DOHH2 (cell line): ENCODE data around the gene DERL3.

Experiments
- H3F3A ChIP-seq: fragments of 200-600 bp; sonication (generic), shearing (Covaris generic); 2 replicates; pipeline ENCODE4 v1.6.0; 2016; ENCODE audit warnings: antibody characterized with exemption, mild to moderate bottlenecking; ENCODE audit not compliant: control insufficient read depth, insufficient read depth
- H3K27ac ChIP-seq: fragments of 200-600 bp; sonication (generic); 2 replicates; pipeline ENCODE4 v1.5.1; 2014; ENCODE audit warnings: low read depth, mild to moderate bottlenecking, low read length, moderate library complexity
- H3K27me3 ChIP-seq: fragments of 200-600 bp; sonication (generic); 2 replicates; pipeline ENCODE4 v1.6.1; 2014; ENCODE audit warnings: mild to moderate bottlenecking, low read length, mixed read lengths; ENCODE audit not compliant: control insufficient read depth
- H3K36me3 ChIP-seq: fragments of 200-600 bp; sonication (generic); 2 replicates; pipeline ENCODE4 v1.6.1; 2014; ENCODE audit warnings: mild to moderate bottlenecking, low read length, moderate library complexity, mixed read lengths; ENCODE audit not compliant: control insufficient read depth
- H3K4me1 ChIP-seq: fragments of 200-600 bp; sonication (generic); 2 replicates; pipeline ENCODE4 v1.6.1; 2014; ENCODE audit warnings: mild to moderate bottlenecking, low read length, mixed read lengths; ENCODE audit not compliant: control insufficient read depth
- H3K4me2 ChIP-seq: fragments of 200-600 bp; sonication (generic); 2 replicates; pipeline ENCODE4 v1.6.0; 2014; ENCODE audit warnings: mild to moderate bottlenecking, low read length, moderate library complexity
- H3K4me3 ChIP-seq: fragments of 200-600 bp; sonication (generic); 2 replicates; pipeline ENCODE4 v1.5.1; 2014; ENCODE audit warnings: mild to moderate bottlenecking, low read length, mixed read lengths
- H3K79me2 ChIP-seq: fragments of 200-600 bp; sonication (generic); 2 replicates; pipeline ENCODE4 v1.6.1; 2014; ENCODE audit warnings: mild to moderate bottlenecking, low read length, mixed read lengths; ENCODE audit not compliant: control insufficient read depth
- H3K9me2 ChIP-seq: fragments of 200-600 bp; sonication (generic); replicated peaks from 2 replicates; pipeline ENCODE4 v1.6.1; 2014; ENCODE audit warnings: mild to moderate bottlenecking, low read length, mixed read lengths; ENCODE audit not compliant: control insufficient read depth
- H3K9me3 ChIP-seq: fragments of 200-600 bp; sonication (generic); 2 replicates; pipeline ENCODE4 v1.6.1; 2014; ENCODE audit warnings: antibody characterized with exemption, low read length, mixed read lengths; ENCODE audit not compliant: control insufficient read depth, insufficient read depth
- H4K20me1 ChIP-seq: fragments of 200-600 bp; sonication (generic); 2 replicates; pipeline ENCODE4 v1.6.0; 2014; ENCODE audit warnings: low read depth, mild to moderate bottlenecking, antibody characterized with exemption, low read length, moderate library complexity; ENCODE audit not compliant: control insufficient read depth, insufficient read depth
- EZH2phosphoT487 ChIP-seq: fragments of 200-600 bp; sonication (generic); IDR thresholded peaks from 2 replicates; pipeline ENCODE4 v1.6.1; 2017; ENCODE audit warnings: borderline replicate concordance, mild to moderate bottlenecking, antibody characterized with exemption, low read length, moderate library complexity, mixed read lengths
- TF ChIP-seq, protein P1 (sequence below): fragments of 200-600 bp; sonication (generic); IDR thresholded peaks from one replicate; pipeline ENCODE4 v1.5.1; 2014; ENCODE audit warnings: antibody characterized with exemption, mild to moderate bottlenecking, low read depth, low read length; ENCODE audit not compliant: poor library complexity, severe bottlenecking

The DERL3 gene

DNA sequence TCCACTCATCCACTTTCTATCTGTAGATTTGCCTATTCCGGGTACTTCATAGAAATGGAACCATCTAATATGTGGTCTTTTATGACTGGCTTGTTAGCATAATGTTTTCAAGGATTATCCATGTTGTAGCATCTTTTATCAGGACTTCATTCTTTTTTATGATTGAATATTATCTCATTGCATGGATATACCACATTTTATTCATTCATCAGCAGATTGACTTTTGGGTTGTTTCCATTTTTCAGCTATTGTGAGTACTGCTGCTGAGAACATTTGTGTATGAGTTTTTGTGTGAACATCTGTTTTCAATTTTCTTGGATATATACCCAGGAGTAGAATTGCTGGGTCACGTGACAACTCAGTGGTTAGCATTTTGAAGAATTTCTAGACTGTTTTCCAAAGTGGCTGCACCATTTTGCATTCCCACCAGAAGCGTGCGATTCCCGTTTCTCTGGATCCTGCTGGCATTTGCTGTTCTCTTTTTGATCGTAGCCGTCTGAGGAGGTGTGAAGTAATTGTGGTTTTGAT, 8.9 kb downstream of the DERL3 start:
- peaks cover 78% of the 10 kb centered on the region for H3K79me2 ChIP-seq
- no peak for TF ChIP-seq EZH2phosphoT487
- H3K4me2 ChIP-seq = peak overlapping the region; percentile 50
- peaks cover 82% of the 10 kb centered on the region for H3K4me1 ChIP-seq
- H3K36me3 ChIP-seq = peaks cover 95% of the 10 kb centered on the region
- H3F3A ChIP-seq = peaks cover 21% of the 10 kb centered on the region
- no peaks in the 10 kb centered on the region for H3K27me3 ChIP-seq
- H4K20me1 ChIP-seq = no peaks in the 10 kb centered on the region; the same call in 1 of the 2 replicates
- H3K9me3 ChIP-seq = no peaks in the 10 kb centered on the region
- H3K9me2 ChIP-seq = no peaks in the 10 kb centered on the region
- peak overlapping the region; percentile 2; the same call in 1 of the 2 replicates for H3K4me3 ChIP-seq
- H3K27ac ChIP-seq = peak overlapping the region; percentile 56

DNA sequence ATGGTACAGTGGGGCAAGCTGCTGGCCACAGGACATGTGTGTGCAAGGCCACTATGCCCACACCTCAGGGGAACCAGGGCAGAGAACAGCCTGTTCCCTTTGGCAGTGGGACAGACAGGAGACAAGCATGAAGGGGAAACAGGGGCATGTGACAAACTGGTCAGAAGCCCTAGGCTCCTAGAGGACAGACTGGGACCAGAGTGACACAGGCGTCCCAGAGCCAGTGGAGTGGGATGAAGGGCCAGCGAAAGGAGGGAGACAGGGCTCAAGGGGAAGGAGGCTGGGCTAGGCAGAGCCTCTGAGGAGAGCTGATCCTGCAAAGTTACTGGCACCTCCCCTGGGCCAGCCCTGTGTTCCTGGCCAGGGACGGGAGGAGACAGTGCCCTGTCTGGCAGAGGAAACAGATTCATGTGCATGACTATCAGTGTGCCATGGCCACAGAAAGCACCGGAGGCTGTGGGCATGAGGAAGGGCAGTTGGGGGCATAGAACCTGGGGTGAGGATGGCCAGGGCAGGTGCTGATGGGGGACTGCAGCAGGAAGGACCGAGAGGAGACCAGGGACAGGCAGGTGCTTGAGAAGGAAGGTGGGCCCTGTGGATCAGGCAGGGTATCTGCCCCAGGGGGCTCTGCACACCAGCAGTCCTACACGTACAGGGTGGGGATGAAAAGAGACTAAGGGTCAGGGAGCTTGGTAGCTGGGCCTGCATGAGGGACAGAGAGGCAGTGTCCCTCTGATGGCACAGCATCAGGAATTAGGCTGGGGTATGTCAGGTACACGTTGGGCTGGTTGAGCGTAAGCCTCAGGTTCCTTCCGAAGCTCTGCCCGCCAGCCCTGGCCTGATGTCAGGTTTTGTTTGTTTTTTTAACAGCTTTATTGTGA, 9.8 kb downstream of the DERL3 start:
- H3K27ac ChIP-seq = peak overlapping the region; percentile 56
- H3K4me1 ChIP-seq = peaks cover 85% of the 10 kb centered on the region
- peak overlapping the region; percentile 50 for H3K4me2 ChIP-seq
- TF ChIP-seq, protein P1, sequence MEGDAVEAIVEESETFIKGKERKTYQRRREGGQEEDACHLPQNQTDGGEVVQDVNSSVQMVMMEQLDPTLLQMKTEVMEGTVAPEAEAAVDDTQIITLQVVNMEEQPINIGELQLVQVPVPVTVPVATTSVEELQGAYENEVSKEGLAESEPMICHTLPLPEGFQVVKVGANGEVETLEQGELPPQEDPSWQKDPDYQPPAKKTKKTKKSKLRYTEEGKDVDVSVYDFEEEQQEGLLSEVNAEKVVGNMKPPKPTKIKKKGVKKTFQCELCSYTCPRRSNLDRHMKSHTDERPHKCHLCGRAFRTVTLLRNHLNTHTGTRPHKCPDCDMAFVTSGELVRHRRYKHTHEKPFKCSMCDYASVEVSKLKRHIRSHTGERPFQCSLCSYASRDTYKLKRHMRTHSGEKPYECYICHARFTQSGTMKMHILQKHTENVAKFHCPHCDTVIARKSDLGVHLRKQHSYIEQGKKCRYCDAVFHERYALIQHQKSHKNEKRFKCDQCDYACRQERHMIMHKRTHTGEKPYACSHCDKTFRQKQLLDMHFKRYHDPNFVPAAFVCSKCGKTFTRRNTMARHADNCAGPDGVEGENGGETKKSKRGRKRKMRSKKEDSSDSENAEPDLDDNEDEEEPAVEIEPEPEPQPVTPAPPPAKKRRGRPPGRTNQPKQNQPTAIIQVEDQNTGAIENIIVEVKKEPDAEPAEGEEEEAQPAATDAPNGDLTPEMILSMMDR = no peak
- peaks cover 86% of the 10 kb centered on the region for H3K79me2 ChIP-seq
- H4K20me1 ChIP-seq = no peaks in the 10 kb centered on the region; the same call in 1 of the 2 replicates
- no peaks in the 10 kb centered on the region for H3K27me3 ChIP-seq
- peak overlapping the region; percentile 2; the same call in 1 of the 2 replicates for H3K4me3 ChIP-seq
- H3F3A ChIP-seq = peaks cover 25% of the 10 kb centered on the region
- peaks cover 96% of the 10 kb centered on the region for H3K36me3 ChIP-seq
- H3K9me3 ChIP-seq = no peaks in the 10 kb centered on the region
- H3K9me2 ChIP-seq = no peaks in the 10 kb centered on the region

DNA sequence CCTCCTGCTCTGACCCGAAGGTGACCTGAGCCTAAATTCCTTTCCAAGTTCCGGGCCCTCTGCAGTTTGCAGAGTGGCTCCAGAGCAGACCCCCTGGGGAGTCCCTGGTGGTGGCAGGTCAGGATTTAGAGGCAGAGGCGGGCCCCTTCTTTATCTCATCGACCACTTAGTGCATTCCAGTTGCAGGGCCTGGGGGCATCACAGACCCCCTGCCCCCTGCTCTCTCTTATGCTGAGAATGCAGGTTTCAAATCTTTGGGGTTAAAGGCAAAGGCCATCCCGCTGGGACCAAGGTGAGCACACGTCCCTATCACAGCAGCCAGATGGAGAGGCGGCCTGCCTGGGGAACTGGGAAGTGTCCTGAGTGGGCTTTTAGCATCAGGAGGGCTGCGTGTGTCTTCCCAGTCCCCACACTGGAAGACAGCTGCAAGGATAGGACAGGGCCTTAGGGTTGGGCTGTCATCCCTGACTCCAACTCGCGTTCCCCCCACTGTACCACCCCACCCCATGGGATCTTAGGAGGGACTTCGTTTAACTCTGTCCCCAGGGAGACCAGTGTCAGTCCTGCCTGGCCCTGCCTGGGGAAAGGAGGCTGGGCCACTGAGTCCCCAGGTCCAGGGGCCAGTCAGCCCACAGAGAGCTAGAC, 11.3 kb downstream of the DERL3 start:
- Histone ChIP-seq H3K79me2 (peaks cover 85% of the 10 kb centered on the region), H3K4me3 (peak overlapping the region; percentile 47), H3K27ac (peak overlapping the region; percentile 91), H4K20me1 (no peaks in the 10 kb centered on the region; the same call in 1 of the 2 replicates), H3K27me3 (no peaks in the 10 kb centered on the region), H3F3A (peaks cover 25% of the 10 kb centered on the region), H3K9me3 (no peaks in the 10 kb centered on the region), H3K4me2 (peak overlapping the region; percentile 67), H3K4me1 (peaks cover 92% of the 10 kb centered on the region), H3K36me3 (peaks cover 96% of the 10 kb centered on the region), H3K9me2 (no peaks in the 10 kb centered on the region)
- TF ChIP-seq, protein P1 = no peak
- TF ChIP-seq EZH2phosphoT487 = no peak
